Peyer's patch (tissue), 4 donors: ENCODE data around the gene C1orf52. TPM values are rescaled to one million over a fixed set of nuclear protein-coding genes. Genes with fewer than 3 reads are reported as not detected.

Experiments
- DNase-seq, 3 donors: peaks; one replicate each; pipeline ENCODE4 v3.0.0-alpha.2; 2017 to 2019
- H3K27ac ChIP-seq, 4 donors: fragments of 200-600 bp; sonication (generic); one replicate each; pipeline ENCODE4 v1.5.1; 2016 to 2019
- H3K27me3 ChIP-seq, 2 donors: fragments of 200-600 bp; sonication (generic); one replicate each; pipeline ENCODE4 v1.5.1; 2019
- H3K36me3 ChIP-seq, 3 donors: fragments of 200-600 bp; sonication (generic); one replicate each; pipeline ENCODE4 v1.5.1; 2016 to 2019
- H3K4me1 ChIP-seq, 4 donors: fragments of 200-600 bp; sonication (generic); one replicate each; pipeline ENCODE4 v1.5.1; 2016 to 2019
- H3K4me3 ChIP-seq, 4 donors: fragments of 200-600 bp; sonication (generic); 1 replicate in 3 of 4; 2 replicates in 1 of 4; pipeline ENCODE4 v1.5.1; 2016 to 2019; ENCODE audit warnings: mild to moderate bottlenecking in 1 of 4
- H3K9me3 ChIP-seq, 4 donors: fragments of 200-600 bp; sonication (generic); one replicate each; pipeline ENCODE4 v1.5.1; 2016 to 2019; ENCODE audit warnings: mild to moderate bottlenecking in 1 of 4
- CTCF ChIP-seq, 6 experiments: fragments of 450-650 bp in 4 of 6; fragments of 200-600 bp in 2 of 6; sonication (generic) in 1 of 6; IDR thresholded peaks; one replicate each; pipeline ENCODE4 v1.5.1; 2017 to 2019; ENCODE audit warnings: antibody characterized with exemption in 6 of 6, mild to moderate bottlenecking in 3 of 6, moderate library complexity in 1 of 6
- POLR2A ChIP-seq, 2 donors: fragments of 450-650 bp; IDR thresholded peaks; one replicate each; pipeline ENCODE4 v1.5.1; 2017; ENCODE audit warnings: antibody characterized with exemption in 2 of 2, mild to moderate bottlenecking in 2 of 2, moderate library complexity in 2 of 2
- total RNA-seq, 4 donors: library from RNA; depleted of rRNA; stranded (reverse); fragments of >200 nt; gene quantifications; one replicate each; pipeline ENCODE4 v1.1.0, GENCODE V29; 2016

C1orf52 gene
- total RNA-seq, 4 donors from 2014 or later, result 15.1 to 57.8 (median 18.4) TPM

- DNase-seq, result no peak
- H3K36me3 ChIP-seq, result no peaks in the 10 kb centered on the region
- no peaks in the 10 kb centered on the region for H3K27me3 ChIP-seq
- no peak overlapping the region for H3K4me3 ChIP-seq
- H3K27ac ChIP-seq, result no peak overlapping the region
- no peaks in the 10 kb centered on the region for H3K9me3 ChIP-seq
- peaks cover 0 to 14% (median 3%) of the 10 kb centered on the region in 4 donors for H3K4me1 ChIP-seq
- TF ChIP-seq CTCF (IDR thresholded peaks at IDR 0.05) (no peak), POLR2A (IDR thresholded peaks at IDR 0.05) (no peak)
These were observed 40.7 kb upstream of the C1orf52 start for GRCh38 chr1:85300140-85300539.

GRCh38 chr1:85297855-85298629, 38.6 kb upstream of the C1orf52 start:
- no peaks in the 10 kb centered on the region for H3K9me3 ChIP-seq
- peak in 1 of 3 donors; percentile 46 for DNase-seq
- H3K36me3 ChIP-seq, result no peaks in the 10 kb centered on the region
- H3K4me3 ChIP-seq, result peak overlapping the region in 2 of 4 donors; percentile 18 to 19
- peaks cover 0 to 14% (median 3%) of the 10 kb centered on the region in 4 donors for H3K4me1 ChIP-seq
- TF ChIP-seq CTCF (IDR thresholded peaks at IDR 0.05), result no peak
- no peak for TF ChIP-seq POLR2A (IDR thresholded peaks at IDR 0.05)
- H3K27me3 ChIP-seq, result no peaks in the 10 kb centered on the region
- H3K27ac ChIP-seq, result peak overlapping the region; percentile 9 to 59 (median 40)

GRCh38 chr1:85297538-85297854, 38.0 kb upstream of the C1orf52 start:
- H3K9me3 ChIP-seq, result no peaks in the 10 kb centered on the region
- DNase-seq, result no peak
- H3K4me3 ChIP-seq, result peak overlapping the region in 2 of 4 donors; percentile 18 to 19
- peaks cover 0 to 14% (median 3%) of the 10 kb centered on the region in 4 donors for H3K4me1 ChIP-seq
- TF ChIP-seq CTCF (IDR thresholded peaks at IDR 0.05) (no peak), POLR2A (IDR thresholded peaks at IDR 0.05) (no peak)
- H3K27me3 ChIP-seq, result no peaks in the 10 kb centered on the region
- H3K27ac ChIP-seq, result peak overlapping the region in 3 of 4 donors; percentile 9 to 59 (median 33)
- H3K36me3 ChIP-seq, result no peaks in the 10 kb centered on the region

- peaks cover 0 to 14% (median 3%) of the 10 kb centered on the region in 4 donors for H3K4me1 ChIP-seq
- H3K4me3 ChIP-seq, result no peak overlapping the region
- peak overlapping the region in 2 of 4 donors; percentile 33 to 59 for H3K27ac ChIP-seq
- no peak for DNase-seq
- TF ChIP-seq POLR2A (IDR thresholded peaks at IDR 0.05) (no peak), CTCF (IDR thresholded peaks at IDR 0.05) (no peak)
- no peaks in the 10 kb centered on the region for H3K9me3 ChIP-seq
- H3K27me3 ChIP-seq, result no peaks in the 10 kb centered on the region
- H3K36me3 ChIP-seq, result no peaks in the 10 kb centered on the region
These were observed 37.5 kb upstream of the C1orf52 start for GRCh38 chr1:85296980-85297379.

GRCh38 chr1:85295654-85296053, 36.2 kb upstream of the C1orf52 start:
- Histone ChIP-seq H3K27ac (no peak overlapping the region), H3K27me3 (no peaks in the 10 kb centered on the region), H3K4me1 (peaks cover 0 to 14% (median 3%) of the 10 kb centered on the region in 4 donors), H3K9me3 (no peaks in the 10 kb centered on the region), H3K36me3 (no peaks in the 10 kb centered on the region), H3K4me3 (no peak overlapping the region)
- no peak for TF ChIP-seq POLR2A (IDR thresholded peaks at IDR 0.05)
- TF ChIP-seq CTCF (IDR thresholded peaks at IDR 0.05), result no peak
- no peak for DNase-seq
